ENCODE results near the gene CYP27B1. TPM values are rescaled to one million over a fixed set of nuclear protein-coding genes. Genes with fewer than 3 reads are reported as not detected.
A peak's percentile ranks its signal among the peaks of the same experiment; 100 is the strongest.

Gene CYP27B1
- total RNA-seq, 1 experiment from 2014 or later, result 4.7 TPM

DNA sequence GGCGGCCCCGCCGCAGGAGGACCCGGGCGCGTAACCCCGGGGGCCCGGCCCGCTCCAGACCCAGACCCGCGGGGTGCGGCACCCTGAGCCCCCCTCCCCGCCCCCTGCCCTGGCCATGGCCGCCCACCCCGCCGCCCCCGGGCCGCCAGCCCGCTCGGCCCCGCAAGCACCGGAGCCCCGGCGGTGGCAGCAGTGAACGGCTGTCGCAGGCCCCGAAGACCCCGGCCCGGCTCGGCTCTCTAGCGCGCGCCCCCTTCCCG lies 11.8 kb downstream of the CYP27B1 start:
- ChIA-PET CTCF (no interaction called here), POLR2A (ENCODE audit: low non-redundant PET) (no interaction called here)
- intact Hi-C loops (cut with micrococcal nuclease; ENCODE audit: unreplicated experiment), result no loop called here
- TF ChIP-seq EZH2 (IDR thresholded peaks at IDR 0.05; ENCODE audit: borderline replicate concordance, low read depth, low read length, poor library complexity, severe bottlenecking), result no peak
- TF ChIP-seq, protein P1, sequence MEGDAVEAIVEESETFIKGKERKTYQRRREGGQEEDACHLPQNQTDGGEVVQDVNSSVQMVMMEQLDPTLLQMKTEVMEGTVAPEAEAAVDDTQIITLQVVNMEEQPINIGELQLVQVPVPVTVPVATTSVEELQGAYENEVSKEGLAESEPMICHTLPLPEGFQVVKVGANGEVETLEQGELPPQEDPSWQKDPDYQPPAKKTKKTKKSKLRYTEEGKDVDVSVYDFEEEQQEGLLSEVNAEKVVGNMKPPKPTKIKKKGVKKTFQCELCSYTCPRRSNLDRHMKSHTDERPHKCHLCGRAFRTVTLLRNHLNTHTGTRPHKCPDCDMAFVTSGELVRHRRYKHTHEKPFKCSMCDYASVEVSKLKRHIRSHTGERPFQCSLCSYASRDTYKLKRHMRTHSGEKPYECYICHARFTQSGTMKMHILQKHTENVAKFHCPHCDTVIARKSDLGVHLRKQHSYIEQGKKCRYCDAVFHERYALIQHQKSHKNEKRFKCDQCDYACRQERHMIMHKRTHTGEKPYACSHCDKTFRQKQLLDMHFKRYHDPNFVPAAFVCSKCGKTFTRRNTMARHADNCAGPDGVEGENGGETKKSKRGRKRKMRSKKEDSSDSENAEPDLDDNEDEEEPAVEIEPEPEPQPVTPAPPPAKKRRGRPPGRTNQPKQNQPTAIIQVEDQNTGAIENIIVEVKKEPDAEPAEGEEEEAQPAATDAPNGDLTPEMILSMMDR (conservative IDR thresholded peaks at IDR 0.05; ENCODE audit: low read depth, low read length), result no peak
- Histone ChIP-seq H3K4me1 (ENCODE audit: insufficient read depth, low read length, poor library complexity, severe bottlenecking) (peaks cover 33% of the 10 kb centered on the region), H3K36me3 (ENCODE audit: insufficient read depth, low read length, poor library complexity, severe bottlenecking) (peaks cover 16% of the 10 kb centered on the region), H3K27me3 (replicated peaks; ENCODE audit: insufficient read depth, low read depth, low read length, poor library complexity) (no peaks in the 10 kb centered on the region), H3K4me3 (ENCODE audit: low read depth, low read length, poor library complexity, severe bottlenecking) (peak overlapping the region; percentile 60), H3K27ac (ENCODE audit: low read depth, low read length, poor library complexity, severe bottlenecking) (no peak overlapping the region), H3K9me3 (ENCODE audit: low read depth, low read length, poor library complexity, severe bottlenecking) (no peaks in the 10 kb centered on the region)
- no peak for DNase-seq (ENCODE audit: low spot score)
- BruUV-seq (replicated peaks), result no TSS peak

DNA sequence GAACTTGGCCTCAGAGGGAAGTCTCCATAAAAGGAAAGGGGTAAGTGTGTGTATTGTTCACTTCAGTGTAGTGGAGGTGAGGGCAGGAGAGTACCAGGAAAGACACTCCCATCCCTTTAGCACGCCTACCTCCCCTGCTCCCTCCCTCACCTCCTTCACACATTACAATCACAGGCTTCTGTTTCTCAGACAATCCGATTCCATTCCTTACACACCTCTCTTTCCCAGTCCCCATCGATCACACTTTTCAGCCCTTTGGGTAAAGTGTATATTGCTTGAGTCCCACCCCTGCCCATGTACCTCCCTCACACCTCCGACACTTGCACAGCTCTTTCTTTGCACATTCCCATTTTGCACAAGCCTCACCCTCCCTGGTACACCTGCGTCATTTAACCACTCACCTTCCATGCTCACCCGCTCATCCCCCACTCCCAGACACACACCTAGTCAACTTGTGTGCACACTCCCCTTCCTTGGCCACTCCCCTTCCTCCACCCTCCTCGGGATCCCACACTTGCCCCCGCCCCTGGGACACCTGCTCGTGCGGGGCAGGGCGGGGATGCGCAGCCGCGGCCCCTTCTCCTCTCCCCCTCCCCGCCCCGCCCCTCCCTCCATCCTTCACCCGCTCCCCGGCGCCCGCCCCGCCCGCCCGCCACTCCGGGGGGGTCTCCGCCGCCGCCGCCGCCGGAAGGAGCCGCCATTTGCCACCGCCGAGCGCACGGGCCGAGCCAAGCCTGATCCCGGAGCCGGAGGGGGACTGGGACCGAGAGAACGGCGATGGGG lies 12.3 kb downstream of the CYP27B1 start, which contains the start of gene MARCHF9:
Gene MARCHF9, plus strand, starts transcription at position 693 of the 783 bp plus-strand sequence. CDS start 426 bp downstream, outside the sequence.
- H3K4me1 ChIP-seq (ENCODE audit: insufficient read depth, low read length, poor library complexity, severe bottlenecking), result peaks cover 33% of the 10 kb centered on the region
- POLR2A ChIA-PET (ENCODE audit: low non-redundant PET), result no interaction called here
- H3K27me3 ChIP-seq (replicated peaks; ENCODE audit: insufficient read depth, low read depth, low read length, poor library complexity), result no peaks in the 10 kb centered on the region
- DNase-seq (ENCODE audit: low spot score), result peak; percentile 75
- no peaks in the 10 kb centered on the region for H3K9me3 ChIP-seq (ENCODE audit: low read depth, low read length, poor library complexity, severe bottlenecking)
- H3K36me3 ChIP-seq (ENCODE audit: insufficient read depth, low read length, poor library complexity, severe bottlenecking), result peaks cover 19% of the 10 kb centered on the region
- H3K27ac ChIP-seq (ENCODE audit: low read depth, low read length, poor library complexity, severe bottlenecking), result no peak within 1 kb of the TSS
- no TSS peak for BruUV-seq (replicated peaks)
- peak within 1 kb of the TSS; percentile 60 for H3K4me3 ChIP-seq (ENCODE audit: low read depth, low read length, poor library complexity, severe bottlenecking)
- TF ChIP-seq, protein P1 (conservative IDR thresholded peaks at IDR 0.05; ENCODE audit: low read depth, low read length), result no peak
- no peak for TF ChIP-seq EZH2 (IDR thresholded peaks at IDR 0.05; ENCODE audit: borderline replicate concordance, low read depth, low read length, poor library complexity, severe bottlenecking)
- intact Hi-C loops (cut with micrococcal nuclease; ENCODE audit: unreplicated experiment), result no loop called here
- CTCF ChIA-PET, result no interaction called here

DNA sequence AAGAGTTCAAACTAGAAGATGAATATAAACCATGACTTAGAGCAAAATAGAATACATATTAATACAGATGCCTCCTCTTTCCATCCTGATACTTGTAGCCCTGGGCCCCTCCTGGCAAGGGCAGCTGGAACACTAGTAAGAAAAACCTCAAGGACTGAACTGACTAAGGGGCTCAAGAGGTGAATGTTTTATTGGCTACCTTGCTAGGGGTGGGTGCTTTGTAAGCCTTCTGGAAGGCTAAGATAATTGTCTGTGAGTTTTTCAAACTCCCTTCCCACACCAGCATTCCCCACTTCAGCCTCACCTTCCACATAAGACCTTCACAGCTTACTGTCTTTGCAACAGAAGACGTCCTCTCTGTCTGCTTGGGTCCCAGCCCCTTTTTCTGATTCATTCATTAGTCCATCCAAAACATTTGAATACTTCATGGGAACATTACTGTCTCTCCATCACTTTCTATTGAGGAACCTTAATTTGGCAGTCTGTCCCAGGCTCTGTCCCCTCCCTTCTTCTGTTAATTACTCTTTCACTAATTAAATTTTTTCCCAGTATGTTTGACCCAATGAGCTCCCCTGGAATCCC lies 13.0 kb downstream of the CYP27B1 start:
- no peaks in the 10 kb centered on the region for H3K9me3 ChIP-seq (ENCODE audit: low read depth, low read length, poor library complexity, severe bottlenecking)
- no peak overlapping the region for H3K27ac ChIP-seq (ENCODE audit: low read depth, low read length, poor library complexity, severe bottlenecking)
- H3K4me3 ChIP-seq (ENCODE audit: low read depth, low read length, poor library complexity, severe bottlenecking), result peak overlapping the region; percentile 60
- H3K4me1 ChIP-seq (ENCODE audit: insufficient read depth, low read length, poor library complexity, severe bottlenecking), result peaks cover 33% of the 10 kb centered on the region
- intact Hi-C loops (cut with micrococcal nuclease; ENCODE audit: unreplicated experiment), result no loop called here
- ChIA-PET CTCF (no interaction called here), POLR2A (ENCODE audit: low non-redundant PET) (no interaction called here)
- no TSS peak for BruUV-seq (replicated peaks)
- no peak for TF ChIP-seq EZH2 (IDR thresholded peaks at IDR 0.05; ENCODE audit: borderline replicate concordance, low read depth, low read length, poor library complexity, severe bottlenecking)
- TF ChIP-seq, protein P1 (conservative IDR thresholded peaks at IDR 0.05; ENCODE audit: low read depth, low read length), result no peak
- H3K36me3 ChIP-seq (ENCODE audit: insufficient read depth, low read length, poor library complexity, severe bottlenecking), result peaks cover 25% of the 10 kb centered on the region
- DNase-seq (ENCODE audit: low spot score), result no peak
- H3K27me3 ChIP-seq (replicated peaks; ENCODE audit: insufficient read depth, low read depth, low read length, poor library complexity), result no peaks in the 10 kb centered on the region
